ENCODE data around the gene HOXB4. TPM values are rescaled to one million over a fixed set of nuclear protein-coding genes. Genes with fewer than 3 reads are reported as not detected.

HOXB4 gene
- total RNA-seq, 1 experiment from 2014 or later = 11.3 TPM

DNA sequence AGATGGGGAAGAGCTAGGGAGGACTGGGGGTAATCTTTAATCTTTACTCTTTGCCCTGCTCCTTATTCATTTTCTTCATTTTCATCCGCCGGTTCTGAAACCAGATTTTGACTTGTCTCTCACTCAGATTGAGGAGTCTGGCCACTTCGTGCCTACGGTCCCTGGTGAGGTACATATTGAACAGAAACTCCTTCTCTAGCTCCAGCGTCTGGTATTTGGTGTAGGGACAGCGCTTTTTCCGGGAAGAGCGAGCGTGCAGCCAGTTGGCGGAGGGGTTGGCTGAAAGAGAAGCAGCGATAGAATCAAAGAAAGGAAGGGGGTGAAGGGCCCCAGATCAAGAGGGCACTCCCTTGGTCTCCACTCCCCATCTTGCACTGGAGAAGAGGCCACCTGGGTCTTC lies 44.7 kb upstream of the HOXB4 start:
- no peak overlapping the region for H3K4me3 ChIP-seq (replicated peaks in 1 of 2; ENCODE audit: low read depth in 1 of 2, low read length in 2 of 2)
- H3K4me1 ChIP-seq (ENCODE audit: control insufficient read depth in 1 of 2, insufficient read depth in 2 of 2, low read length in 2 of 2) = peaks cover 15 to 43% of the 10 kb centered on the region in 2 experiments
- H3K9ac ChIP-seq (ENCODE audit: low read length) = no peak overlapping the region
- H3K79me2 ChIP-seq (ENCODE audit: insufficient read depth, low read length) = peaks cover 47% of the 10 kb centered on the region
- H4K20me1 ChIP-seq (ENCODE audit: insufficient read depth) = no peaks in the 10 kb centered on the region
- POLR2A ChIA-PET = interaction anchor here (0.6 kb wide), 1 partner anchor 180 kb away, joined by 4 read pairs; no protein-coding TSS in a partner anchor
- DNase-seq (ENCODE audit: low read depth, low spot score) = no peak
- no TSS peak for BruUV-seq (replicated peaks)
- ATAC-seq = no peak
- H3K36me3 ChIP-seq (ENCODE audit: control insufficient read depth in 1 of 2, insufficient read depth in 2 of 2, low read length in 2 of 2) = no peaks in the 10 kb centered on the region; a peak in 1 of 4 replicates
- H3K27me3 ChIP-seq (ENCODE audit: insufficient read depth, low read length) = no peaks in the 10 kb centered on the region
- no peaks in the 10 kb centered on the region for H3K9me2 ChIP-seq (ENCODE audit: insufficient read depth)
- CTCF ChIA-PET = interaction anchor here (0.8 to 1.4 kb wide), 2 partner anchors 9 to 362 kb away, joined by 3 read pairs; no protein-coding TSS in a partner anchor
- H3K4me2 ChIP-seq (ENCODE audit: low read length) = no peak overlapping the region
- H3K27ac ChIP-seq (ENCODE audit: low read depth, low read length) = no peak overlapping the region
- TF ChIP-seq, protein P1, sequence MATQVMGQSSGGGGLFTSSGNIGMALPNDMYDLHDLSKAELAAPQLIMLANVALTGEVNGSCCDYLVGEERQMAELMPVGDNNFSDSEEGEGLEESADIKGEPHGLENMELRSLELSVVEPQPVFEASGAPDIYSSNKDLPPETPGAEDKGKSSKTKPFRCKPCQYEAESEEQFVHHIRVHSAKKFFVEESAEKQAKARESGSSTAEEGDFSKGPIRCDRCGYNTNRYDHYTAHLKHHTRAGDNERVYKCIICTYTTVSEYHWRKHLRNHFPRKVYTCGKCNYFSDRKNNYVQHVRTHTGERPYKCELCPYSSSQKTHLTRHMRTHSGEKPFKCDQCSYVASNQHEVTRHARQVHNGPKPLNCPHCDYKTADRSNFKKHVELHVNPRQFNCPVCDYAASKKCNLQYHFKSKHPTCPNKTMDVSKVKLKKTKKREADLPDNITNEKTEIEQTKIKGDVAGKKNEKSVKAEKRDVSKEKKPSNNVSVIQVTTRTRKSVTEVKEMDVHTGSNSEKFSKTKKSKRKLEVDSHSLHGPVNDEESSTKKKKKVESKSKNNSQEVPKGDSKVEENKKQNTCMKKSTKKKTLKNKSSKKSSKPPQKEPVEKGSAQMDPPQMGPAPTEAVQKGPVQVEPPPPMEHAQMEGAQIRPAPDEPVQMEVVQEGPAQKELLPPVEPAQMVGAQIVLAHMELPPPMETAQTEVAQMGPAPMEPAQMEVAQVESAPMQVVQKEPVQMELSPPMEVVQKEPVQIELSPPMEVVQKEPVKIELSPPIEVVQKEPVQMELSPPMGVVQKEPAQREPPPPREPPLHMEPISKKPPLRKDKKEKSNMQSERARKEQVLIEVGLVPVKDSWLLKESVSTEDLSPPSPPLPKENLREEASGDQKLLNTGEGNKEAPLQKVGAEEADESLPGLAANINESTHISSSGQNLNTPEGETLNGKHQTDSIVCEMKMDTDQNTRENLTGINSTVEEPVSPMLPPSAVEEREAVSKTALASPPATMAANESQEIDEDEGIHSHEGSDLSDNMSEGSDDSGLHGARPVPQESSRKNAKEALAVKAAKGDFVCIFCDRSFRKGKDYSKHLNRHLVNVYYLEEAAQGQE (IDR thresholded peaks at IDR 0.05; ENCODE audit: low read depth) = no peak
- TF ChIP-seq POLR2A (IDR thresholded peaks at IDR 0.05; ENCODE audit: borderline replicate concordance, extremely low read depth, insufficient read depth, insufficient read length) (no peak), RAD21 (IDR thresholded peaks at IDR 0.05; ENCODE audit: low read depth) (no peak)
- no peak overlapping the region for H2AFZ ChIP-seq (ENCODE audit: low read depth, low read length, poor library complexity, severe bottlenecking)
- RAD21 ChIA-PET (ENCODE audit: low non-redundant PET in 1 of 2, low total read pairs in 2 of 2, uncharacterized antibody in 2 of 2, unreplicated experiment in 2 of 2) = interaction anchor here in 1 of 2 experiments (0.5 kb wide), 1 partner anchor 48 kb away, joined by 3 read pairs; no protein-coding TSS in a partner anchor
- no peaks in the 10 kb centered on the region for H3K9me3 ChIP-seq (ENCODE audit: control insufficient read depth in 1 of 2, insufficient read depth in 1 of 2, low read depth in 1 of 2, low read length in 2 of 2)
- intact Hi-C loops (cut with micrococcal nuclease) = no loop called here
